Measurements from ENCODE around the gene PIGP. TPM values are rescaled to one million over a fixed set of nuclear protein-coding genes. Genes with fewer than 3 reads are reported as not detected.

The PIGP gene
- total RNA-seq, 1 experiment from 2014 or later: 13.2 TPM

GRCh38 chr21:37045556-37045955 is 27.3 kb downstream of the PIGP start:
- Histone ChIP-seq H3K79me2 (ENCODE audit: insufficient read depth, low read length) (no peaks in the 10 kb centered on the region), H3K79me1 (ENCODE audit: insufficient read depth, low read depth, low read length, poor library complexity, severe bottlenecking) (no peaks in the 10 kb centered on the region), H3T11ph (ENCODE audit: low read length) (no peak overlapping the region), H2BK12ac (ENCODE audit: insufficient read length, low read depth, low read length) (no peak overlapping the region), H2AK5ac (ENCODE audit: insufficient read length, low read length) (no peak overlapping the region), H3K18ac (ENCODE audit: insufficient read length, low read depth, low read length) (no peak overlapping the region), H3K56ac (ENCODE audit: insufficient read length, low read depth, low read length) (no peak overlapping the region), H2BK5ac (ENCODE audit: insufficient read length, low read length) (no peak overlapping the region), H4K8ac (replicated peaks; ENCODE audit: insufficient read length, low read depth, low read length) (no peak overlapping the region), H2BK120ac (ENCODE audit: low read depth, low read length, poor library complexity, severe bottlenecking) (no peak overlapping the region), H2BK15ac (ENCODE audit: low read depth, low read length) (no peak overlapping the region), H3K9ac (ENCODE audit: extremely low read depth, insufficient read length, low read length) (no peak overlapping the region), H3K4me2 (ENCODE audit: insufficient read depth, insufficient read length, low read length) (no peak overlapping the region), H4K5ac (ENCODE audit: insufficient read length, low read depth, low read length) (no peak overlapping the region), H3K23me2 (ENCODE audit: insufficient read length, low read depth, low read length, poor library complexity, severe bottlenecking) (no peaks in the 10 kb centered on the region), H3K9me3 (ENCODE audit: control insufficient read depth, low read depth, low read length) (no peaks in the 10 kb centered on the region), H4K20me1 (ENCODE audit: control insufficient read depth, insufficient read depth, insufficient read length) (no peaks in the 10 kb centered on the region), H2BK20ac (ENCODE audit: low read depth, low read length, poor library complexity, severe bottlenecking) (no peak overlapping the region), H3K27ac (ENCODE audit: insufficient read length, low read depth, low read length) (no peak overlapping the region), H3K27me3 (ENCODE audit: insufficient read depth, low read length) (no peaks in the 10 kb centered on the region; the same call in 1 of the 2 replicates), H3K4ac (ENCODE audit: low read depth, low read length) (no peak overlapping the region), H3K4me1 (ENCODE audit: insufficient read depth, low read length) (peaks cover 2% of the 10 kb centered on the region; the same call in 1 of the 2 replicates), H2AFZ (ENCODE audit: low read length) (no peak overlapping the region), H3K14ac (ENCODE audit: insufficient read depth, low read length) (no peak overlapping the region), H3K23ac (ENCODE audit: insufficient read length, low read depth, low read length) (no peak overlapping the region), H4K91ac (ENCODE audit: insufficient read length, low read depth, low read length) (no peak overlapping the region)
- WGBS (ENCODE audit: extremely low coverage, insufficient read length, low lambda C conversion rate): no CpG with 5 or more reads among the region's 6 CpGs
- no peaks in the 10 kb centered on the region; a peak in 2 of 5 replicates for H3K9me3 Mint-ChIP-seq
- peaks cover 98% of the 10 kb centered on the region for H3K27me3 Mint-ChIP-seq (ENCODE audit: low read depth)
- no peak for DNase-seq
- H3K36me3 Mint-ChIP-seq (ENCODE audit: insufficient read depth in 1 of 3, low read depth in 3 of 3): no peaks in the 10 kb centered on the region; a peak in 1 of 7 replicates
- no peak for TF ChIP-seq CTCF (conservative IDR thresholded peaks at IDR 0.05)
- H3K27ac Mint-ChIP-seq: no peak overlapping the region
- peaks cover 32 to 48% of the 10 kb centered on the region in 2 experiments for H3K4me1 Mint-ChIP-seq
- no peak overlapping the region for H3K4me3 Mint-ChIP-seq

Data from H9 (cell line).